ENCODE results near the gene MYT1.

The MYT1 gene

GRCh38 chr20:64268174-64268573 is 103.9 kb downstream of the MYT1 start:
- no peak for TF ChIP-seq CTCF (conservative IDR thresholded peaks at IDR 0.05; ENCODE audit: control insufficient read depth, insufficient read depth, low read depth, low read length)
- H3K4me3 ChIP-seq (ENCODE audit: control insufficient read depth, low read depth, low read length), result no peak overlapping the region
- no peak for DNase-seq (ENCODE audit: low read depth)

GRCh38 chr20:64269604-64270411 is 105.6 kb downstream of the MYT1 start:
- no peak overlapping the region for H3K4me3 ChIP-seq (ENCODE audit: control insufficient read depth, low read depth, low read length)
- DNase-seq (ENCODE audit: low read depth), result no peak
- TF ChIP-seq CTCF (conservative IDR thresholded peaks at IDR 0.05; ENCODE audit: control insufficient read depth, insufficient read depth, low read depth, low read length), result no peak

- TF ChIP-seq CTCF (conservative IDR thresholded peaks at IDR 0.05; ENCODE audit: control insufficient read depth, insufficient read depth, low read depth, low read length), result no peak
Measured at GRCh38 chr20:64271636-64272035, 107.4 kb downstream of the MYT1 start.

GRCh38 chr20:64273109-64273508 is 108.9 kb downstream of the MYT1 start:
- no peak for TF ChIP-seq CTCF (conservative IDR thresholded peaks at IDR 0.05; ENCODE audit: control insufficient read depth, insufficient read depth, low read depth, low read length)
- no peak overlapping the region for H3K4me3 ChIP-seq (ENCODE audit: control insufficient read depth, low read depth, low read length)
- no peak for DNase-seq (ENCODE audit: low read depth)

More at GRCh38 chr20:64271636-64272035, 107.4 kb downstream of the MYT1 start:
- DNase-seq (ENCODE audit: low read depth), result no peak
- no peak overlapping the region for H3K4me3 ChIP-seq (ENCODE audit: control insufficient read depth, low read depth, low read length)

- no peak overlapping the region for H3K4me3 ChIP-seq (ENCODE audit: control insufficient read depth, low read depth, low read length)
- no peak for DNase-seq (ENCODE audit: low read depth)
- TF ChIP-seq CTCF (conservative IDR thresholded peaks at IDR 0.05; ENCODE audit: control insufficient read depth, insufficient read depth, low read depth, low read length), result no peak
Measured at GRCh38 chr20:64276817-64277216, 112.6 kb downstream of the MYT1 start.

- no peak for TF ChIP-seq CTCF (conservative IDR thresholded peaks at IDR 0.05; ENCODE audit: control insufficient read depth, insufficient read depth, low read depth, low read length)
- DNase-seq (ENCODE audit: low read depth), result no peak
- H3K4me3 ChIP-seq (ENCODE audit: control insufficient read depth, low read depth, low read length), result no peak overlapping the region
Measured at GRCh38 chr20:64277571-64278316, 113.5 kb downstream of the MYT1 start.

All from fibroblast of mammary gland (primary cell).